Activated CD8-positive, alpha-beta memory T cell treated with anti-CD3 and anti-CD28 coated beads, Interleukin-2, amount 50 U/mL, for 1 hour (primary cell): ENCODE results near the gene SS18.

Experiments
- DNase-seq: peaks from one replicate; pipeline ENCODE4 v3.0.0-alpha.2; 2020; ENCODE audit errors: extremely low read depth

Gene SS18

GRCh38 chr18:26073758-26074157 lies 16.7 kb downstream of the SS18 start:
- DNase-seq: no peak

GRCh38 chr18:26071725-26072124 lies 18.7 kb downstream of the SS18 start:
- DNase-seq: no peak

- DNase-seq: no peak
Measured at GRCh38 chr18:26071020-26071419, 19.4 kb downstream of the SS18 start.

GRCh38 chr18:26059357-26059756 lies 31.1 kb downstream of the SS18 start:
- no peak for DNase-seq

- no peak for DNase-seq
Measured at GRCh38 chr18:26057344-26057773, 33.1 kb downstream of the SS18 start.

GRCh38 chr18:26056291-26056690 lies 34.1 kb downstream of the SS18 start:
- DNase-seq: no peak

- DNase-seq: no peak
Measured at GRCh38 chr18:26052505-26052904, 37.9 kb downstream of the SS18 start.

- no peak for DNase-seq
Measured at GRCh38 chr18:26051843-26052242, 38.6 kb downstream of the SS18 start.

- no peak for DNase-seq
Measured at GRCh38 chr18:26046419-26047077, 43.9 kb downstream of the SS18 start.

GRCh38 chr18:26044807-26045206 lies 45.6 kb downstream of the SS18 start:
- DNase-seq: no peak

GRCh38 chr18:26040051-26040656 lies 50.3 kb downstream of the SS18 start:
- DNase-seq: no peak

GRCh38 chr18:26039203-26039602 lies 51.2 kb downstream of the SS18 start:
- DNase-seq: no peak

- DNase-seq: no peak
Measured at GRCh38 chr18:26036635-26037034, 53.8 kb downstream of the SS18 start.

- no peak for DNase-seq
Measured at GRCh38 chr18:26034850-26035497, 55.4 kb downstream of the SS18 start.

GRCh38 chr18:26022585-26022984 lies 67.8 kb downstream of the SS18 start:
- no peak for DNase-seq

- no peak for DNase-seq
Measured at GRCh38 chr18:26021061-26021754, 69.2 kb downstream of the SS18 start.

GRCh38 chr18:26017929-26018328 lies 72.5 kb downstream of the SS18 start:
- no peak for DNase-seq

GRCh38 chr18:26014462-26014861 lies 76.0 kb downstream of the SS18 start:
- no peak for DNase-seq

GRCh38 chr18:26008619-26009018 lies 81.8 kb downstream of the SS18 start:
- DNase-seq: no peak

GRCh38 chr18:26008096-26008495 lies 82.3 kb downstream of the SS18 start:
- DNase-seq: no peak

- DNase-seq: no peak
Measured at GRCh38 chr18:26005950-26006349, 84.5 kb downstream of the SS18 start.

GRCh38 chr18:26004832-26005231 lies 85.6 kb downstream of the SS18 start:
- DNase-seq: no peak

GRCh38 chr18:26003817-26004216 lies 86.6 kb downstream of the SS18 start:
- DNase-seq: no peak
